Progenitor cell of endocrine pancreas (in vitro differentiated cells): ENCODE results near the gene CD79B. TPM values are rescaled to one million over a fixed set of nuclear protein-coding genes. Genes with fewer than 3 reads are reported as not detected.

Experiments used
- DNase-seq: peaks from one replicate; pipeline ENCODE4 v3.0.0; 2021; ENCODE audit warnings: low spot score; ENCODE audit not compliant: unreplicated experiment
- H3K27ac Mint-ChIP-seq: 2 replicates; pipeline ENCODE4 v1.8.0; 2021; ENCODE audit warnings: mild to moderate bottlenecking, moderate library complexity, mixed read lengths
- H3K27me3 Mint-ChIP-seq: 2 replicates; pipeline ENCODE4 v1.8.0; 2021; ENCODE audit warnings: mixed read lengths
- H3K36me3 Mint-ChIP-seq: 2 replicates; pipeline ENCODE4 v1.8.0; 2022; ENCODE audit warnings: mixed read lengths; ENCODE audit not compliant: insufficient read depth
- H3K4me1 Mint-ChIP-seq: 2 replicates; pipeline ENCODE4 v1.8.0; 2021; ENCODE audit warnings: low read depth, mixed read lengths
- H3K4me3 Mint-ChIP-seq: 2 replicates; pipeline ENCODE4 v1.8.0; 2021; ENCODE audit warnings: low read depth, mild to moderate bottlenecking, moderate library complexity, mixed read lengths
- H3K9me3 Mint-ChIP-seq: 2 replicates; pipeline ENCODE4 v1.8.0; 2021; ENCODE audit warnings: low read depth, mixed read lengths
- total RNA-seq: library from RNA; stranded (reverse); gene quantifications from 2 replicates; pipeline ENCODE4 v1.2.1, GENCODE V29; 2021
- TF ChIP-seq, protein P1 (sequence below): fragments of 200-600 bp; sonication (generic); IDR thresholded peaks from one replicate; pipeline ENCODE4 v1.5.0; 2021; ENCODE audit warnings: antibody characterized with exemption, mild to moderate bottlenecking; ENCODE audit not compliant: unreplicated experiment

Gene CD79B
- total RNA-seq, 1 donor from 2014 or later: not detected

DNA sequence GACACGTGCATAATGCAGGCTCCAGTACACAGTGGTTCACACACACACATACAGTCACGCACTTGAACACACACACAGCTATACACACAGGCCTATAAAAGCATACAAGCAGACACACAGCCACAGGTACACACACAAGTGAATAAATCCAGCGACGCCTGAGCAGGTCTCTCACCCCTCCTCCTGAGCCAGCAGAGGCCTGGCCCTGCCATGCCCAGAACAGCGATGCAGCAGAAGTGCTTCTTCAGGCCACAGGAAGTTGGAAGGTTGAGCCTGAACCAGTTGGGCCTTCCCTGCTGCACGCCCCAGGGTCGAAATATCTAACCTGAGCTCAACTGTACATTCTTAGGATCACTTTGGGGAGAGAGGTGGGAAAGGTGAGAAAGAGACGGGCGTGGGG is 7.3 kb upstream of the CD79B start:
- H3K9me3 Mint-ChIP-seq: no peaks in the 10 kb centered on the region

DNA sequence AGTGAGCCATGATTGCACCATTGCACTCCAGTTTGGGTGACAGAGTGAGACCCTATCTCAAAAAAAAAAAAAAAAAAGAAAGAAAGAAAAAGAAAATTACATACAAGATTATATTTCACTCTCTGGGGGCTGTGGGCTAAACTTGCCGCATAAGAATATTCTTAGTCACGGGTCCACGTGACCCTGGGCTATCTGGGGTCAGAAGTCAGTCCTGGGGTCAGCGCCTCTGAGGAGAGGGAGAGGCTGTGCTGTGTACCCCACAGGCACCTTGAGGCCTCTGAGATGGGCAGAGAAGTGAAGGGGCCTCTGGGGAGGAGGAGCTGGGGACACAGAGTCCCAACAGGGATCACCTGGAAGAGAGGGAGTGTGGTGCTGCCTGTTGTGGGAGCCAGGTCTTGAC is 5.8 kb upstream of the CD79B start:
- H3K9me3 Mint-ChIP-seq: no peaks in the 10 kb centered on the region
- no peak overlapping the region for H3K4me3 Mint-ChIP-seq
- H3K4me1 Mint-ChIP-seq: no peaks in the 10 kb centered on the region
- H3K36me3 Mint-ChIP-seq: no peaks in the 10 kb centered on the region
- TF ChIP-seq, protein P1, sequence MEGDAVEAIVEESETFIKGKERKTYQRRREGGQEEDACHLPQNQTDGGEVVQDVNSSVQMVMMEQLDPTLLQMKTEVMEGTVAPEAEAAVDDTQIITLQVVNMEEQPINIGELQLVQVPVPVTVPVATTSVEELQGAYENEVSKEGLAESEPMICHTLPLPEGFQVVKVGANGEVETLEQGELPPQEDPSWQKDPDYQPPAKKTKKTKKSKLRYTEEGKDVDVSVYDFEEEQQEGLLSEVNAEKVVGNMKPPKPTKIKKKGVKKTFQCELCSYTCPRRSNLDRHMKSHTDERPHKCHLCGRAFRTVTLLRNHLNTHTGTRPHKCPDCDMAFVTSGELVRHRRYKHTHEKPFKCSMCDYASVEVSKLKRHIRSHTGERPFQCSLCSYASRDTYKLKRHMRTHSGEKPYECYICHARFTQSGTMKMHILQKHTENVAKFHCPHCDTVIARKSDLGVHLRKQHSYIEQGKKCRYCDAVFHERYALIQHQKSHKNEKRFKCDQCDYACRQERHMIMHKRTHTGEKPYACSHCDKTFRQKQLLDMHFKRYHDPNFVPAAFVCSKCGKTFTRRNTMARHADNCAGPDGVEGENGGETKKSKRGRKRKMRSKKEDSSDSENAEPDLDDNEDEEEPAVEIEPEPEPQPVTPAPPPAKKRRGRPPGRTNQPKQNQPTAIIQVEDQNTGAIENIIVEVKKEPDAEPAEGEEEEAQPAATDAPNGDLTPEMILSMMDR: no peak
- DNase-seq: no peak
- H3K27ac Mint-ChIP-seq: no peak overlapping the region
- H3K27me3 Mint-ChIP-seq: peaks cover 6% of the 10 kb centered on the region

More for the DNA sequence above, 7.3 kb upstream of the CD79B start:
- Mint-ChIP-seq H3K27me3 (peaks cover 6% of the 10 kb centered on the region), H3K4me1 (no peaks in the 10 kb centered on the region), H3K36me3 (no peaks in the 10 kb centered on the region), H3K27ac (no peak overlapping the region), H3K4me3 (no peak overlapping the region)
- TF ChIP-seq, protein P1: no peak
- DNase-seq: no peak

DNA sequence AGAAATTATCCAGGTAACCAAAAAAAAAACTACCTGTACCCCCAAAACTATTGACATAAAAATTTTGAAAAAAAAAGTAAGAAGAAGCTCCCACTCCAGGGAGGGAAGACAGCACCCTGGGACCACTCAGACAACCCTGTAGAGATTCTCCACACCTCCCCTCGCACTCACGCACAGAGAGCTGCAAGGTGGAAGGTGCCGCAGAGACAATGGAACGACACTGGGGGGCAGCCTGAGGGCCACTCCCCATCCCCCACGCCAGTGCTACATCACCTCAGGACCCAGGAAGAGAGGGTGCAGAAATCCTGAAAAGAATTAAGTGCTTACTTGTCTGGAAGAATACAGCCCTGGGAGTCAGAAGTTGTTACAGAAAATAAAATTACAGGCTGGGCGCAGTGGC is 5.2 kb upstream of the CD79B start:
- no peak overlapping the region for H3K4me3 Mint-ChIP-seq
- H3K36me3 Mint-ChIP-seq: no peaks in the 10 kb centered on the region
- no peaks in the 10 kb centered on the region for H3K9me3 Mint-ChIP-seq
- H3K27me3 Mint-ChIP-seq: peaks cover 6% of the 10 kb centered on the region
- no peak for DNase-seq
- TF ChIP-seq, protein P1: no peak
- H3K27ac Mint-ChIP-seq: no peak overlapping the region
- H3K4me1 Mint-ChIP-seq: no peaks in the 10 kb centered on the region

DNA sequence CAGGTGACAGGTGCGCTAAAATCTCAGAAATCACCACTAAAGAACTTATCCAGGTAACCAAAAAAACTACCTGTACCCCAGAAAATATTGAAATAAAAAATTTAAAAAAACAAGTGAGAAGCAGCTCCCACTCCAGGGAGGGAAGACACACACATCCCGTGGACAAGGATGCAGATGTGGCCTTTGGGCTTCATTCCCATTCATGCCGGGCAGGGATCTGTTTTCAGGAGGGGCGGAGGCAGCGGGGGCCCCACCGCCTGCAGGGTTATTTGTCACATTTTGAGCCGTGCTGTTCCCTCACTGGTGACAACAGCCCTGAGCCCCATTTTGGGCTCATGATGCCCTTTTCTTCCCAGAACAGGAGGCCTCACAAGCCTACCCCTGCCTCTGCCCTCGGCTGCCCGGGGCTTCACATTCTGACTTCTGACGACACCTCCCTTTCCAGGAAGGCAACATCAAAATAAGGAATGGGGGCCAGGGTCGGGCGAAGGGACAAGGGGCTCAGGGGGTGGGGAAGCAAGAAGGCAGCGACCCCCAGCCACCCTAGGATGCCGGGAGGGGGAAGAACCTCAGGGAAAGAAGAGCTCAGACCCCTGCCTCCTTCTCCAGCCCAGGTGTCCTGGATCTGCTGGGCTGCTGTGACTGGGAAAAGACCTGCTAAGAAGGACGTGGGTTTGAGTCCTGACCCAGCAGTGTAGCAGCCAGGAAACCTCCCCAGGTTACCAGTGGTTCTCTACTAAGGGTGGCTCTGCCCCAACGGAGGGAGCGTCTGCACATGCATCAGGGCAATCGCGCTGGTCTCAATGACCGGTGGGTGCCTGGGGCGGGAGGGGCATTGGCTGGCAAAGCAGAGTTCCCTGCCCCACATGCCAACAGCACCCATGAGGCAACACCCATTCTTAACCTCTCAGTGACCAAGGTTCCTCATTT is 2.3 kb upstream of the CD79B start:
- DNase-seq: no peak
- Mint-ChIP-seq H3K4me1 (no peaks in the 10 kb centered on the region), H3K36me3 (no peaks in the 10 kb centered on the region), H3K4me3 (no peak overlapping the region), H3K27ac (no peak overlapping the region), H3K9me3 (no peaks in the 10 kb centered on the region), H3K27me3 (peaks cover 6% of the 10 kb centered on the region)
- TF ChIP-seq, protein P1: no peak

DNA sequence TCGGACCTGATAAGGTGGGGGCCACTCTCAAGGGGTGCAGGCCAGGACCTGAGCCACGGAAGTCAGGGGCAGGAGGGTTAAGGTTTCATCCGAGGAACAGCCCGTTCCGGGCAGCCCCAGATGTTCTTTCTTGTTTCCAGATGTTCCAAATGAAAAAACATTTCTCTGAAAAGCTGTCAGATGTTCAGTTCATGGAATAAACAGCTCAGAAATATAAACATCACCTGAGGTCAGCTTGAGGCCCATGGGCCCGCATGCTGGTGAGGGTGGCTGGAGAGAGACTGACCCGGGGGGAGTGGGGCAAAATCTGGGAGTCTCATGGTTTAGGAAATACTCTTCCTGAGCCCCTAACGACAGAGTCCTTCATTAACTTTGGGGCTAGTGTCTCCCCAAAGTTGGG is 1.5 kb upstream of the CD79B start:
- no peak overlapping the region for H3K4me3 Mint-ChIP-seq
- H3K9me3 Mint-ChIP-seq: no peaks in the 10 kb centered on the region
- H3K27ac Mint-ChIP-seq: no peak overlapping the region
- H3K4me1 Mint-ChIP-seq: no peaks in the 10 kb centered on the region
- H3K27me3 Mint-ChIP-seq: peaks cover 6% of the 10 kb centered on the region
- H3K36me3 Mint-ChIP-seq: no peaks in the 10 kb centered on the region
- TF ChIP-seq, protein P1: no peak
- DNase-seq: no peak
